Activated CD8-positive, alpha-beta T cell treated with anti-CD3 and anti-CD28 coated beads, Interleukin-2, amount 10 ng/mL, durations not matched to agents 7 days and 5 days (primary cell): Measurements from ENCODE around the gene DYNLRB1. TPM values are rescaled to one million over a fixed set of nuclear protein-coding genes. Genes with fewer than 3 reads are reported as not detected.

Experiments used
- ATAC-seq: fragments of 150-1000 bp; cut with Tn5 transposase; one replicate; pipeline ENCODE4 v1.10.0; 2021; ENCODE audit warnings: moderate library complexity
- CTCF ChIA-PET: fragments of 350-600 bp; sonication (Branson Sonifier 250); formaldehyde crosslinking; loops from one replicate; lab custom pipeline; 2021; ENCODE audit warnings: antibody characterized with exemption; lab: Charles Lee
- POLR2A ChIA-PET: fragments of 350-600 bp; sonication (Branson Sonifier 250); formaldehyde crosslinking; loops from one replicate; lab custom pipeline; 2021; ENCODE audit warnings: antibody characterized with exemption; lab: Charles Lee
- DNase-seq: peaks from one replicate; pipeline ENCODE4 v3.0.0-alpha.2; 2020
- H3K27ac Mint-ChIP-seq: one replicate; pipeline ENCODE4 v1.8.0; 2021; ENCODE audit warnings: mild to moderate bottlenecking, mixed read lengths
- H3K27me3 Mint-ChIP-seq: one replicate; pipeline ENCODE4 v1.8.0; 2021; ENCODE audit warnings: low read depth, mixed read lengths
- H3K36me3 Mint-ChIP-seq: one replicate; pipeline ENCODE4 v1.8.0; 2021; ENCODE audit warnings: low read depth, mixed read lengths
- H3K4me1 Mint-ChIP-seq: one replicate; pipeline ENCODE4 v1.8.0; 2021; ENCODE audit warnings: low read depth, mixed read lengths
- H3K4me3 Mint-ChIP-seq: one replicate; pipeline ENCODE4 v1.8.0; 2021; ENCODE audit warnings: mild to moderate bottlenecking, mixed read lengths
- H3K9me3 Mint-ChIP-seq: one replicate; pipeline ENCODE4 v1.8.0; 2022; ENCODE audit warnings: mixed read lengths; ENCODE audit not compliant: insufficient read depth
- total RNA-seq, 2 experiments: library from RNA; stranded (reverse); gene quantifications; one replicate each; pipeline ENCODE4 v1.2.3, GENCODE V29; 2021

The DYNLRB1 gene
- total RNA-seq, 2 experiments from 2014 or later, result 91.9 to 103 TPM

GRCh38 chr20:34535301-34535840, 19.1 kb downstream of the DYNLRB1 start:
- Mint-ChIP-seq H3K4me3 (no peak overlapping the region), H3K27me3 (no peaks in the 10 kb centered on the region), H3K4me1 (peaks cover 3% of the 10 kb centered on the region), H3K9me3 (no peaks in the 10 kb centered on the region), H3K27ac (no peak overlapping the region), H3K36me3 (peaks cover 37% of the 10 kb centered on the region)
- no peak for ATAC-seq
- no peak for DNase-seq
- POLR2A ChIA-PET, result no interaction called here
- CTCF ChIA-PET, result interaction anchor here (1.0 to 2.0 kb wide), 2 partner anchors 223 to 234 kb away, joined by 3 to 10 read pairs; no protein-coding TSS in a partner anchor

- no peak for ATAC-seq
- Mint-ChIP-seq H3K9me3 (no peaks in the 10 kb centered on the region), H3K27ac (no peak overlapping the region), H3K36me3 (peaks cover 40% of the 10 kb centered on the region), H3K4me3 (no peak overlapping the region), H3K4me1 (peaks cover 2% of the 10 kb centered on the region), H3K27me3 (no peaks in the 10 kb centered on the region)
- no peak for DNase-seq
- CTCF ChIA-PET, result interaction anchor here (1.2 to 2.0 kb wide), 2 partner anchors 173 to 234 kb away, joined by 3 to 10 read pairs; no protein-coding TSS in a partner anchor
- POLR2A ChIA-PET, result no interaction called here
Measured at GRCh38 chr20:34535857-34536256, 19.6 kb downstream of the DYNLRB1 start.

GRCh38 chr20:34536798-34537394, 20.7 kb downstream of the DYNLRB1 start:
- no peaks in the 10 kb centered on the region for H3K27me3 Mint-ChIP-seq
- DNase-seq, result peak; percentile 51
- H3K4me1 Mint-ChIP-seq, result peaks cover 2% of the 10 kb centered on the region
- no peak overlapping the region for H3K4me3 Mint-ChIP-seq
- peak; percentile 47 for ATAC-seq
- CTCF ChIA-PET, result interaction anchor here (1.2 to 5.0 kb wide), 7 partner anchors 14 to 233 kb away, joined by 3 to 77 read pairs (median 4); partner anchors contain the start of gene TP53INP2
- no peak overlapping the region for H3K27ac Mint-ChIP-seq
- no peaks in the 10 kb centered on the region for H3K9me3 Mint-ChIP-seq
- POLR2A ChIA-PET, result interaction anchor here (1.0 kb wide), 1 partner anchor 168 kb away, joined by 3 read pairs; no protein-coding TSS in a partner anchor
- peaks cover 44% of the 10 kb centered on the region for H3K36me3 Mint-ChIP-seq

GRCh38 chr20:34537651-34538050, 21.4 kb downstream of the DYNLRB1 start:
- ChIA-PET POLR2A (interaction anchor here (1.0 kb wide), 1 partner anchor 169 kb away, joined by 3 read pairs; no protein-coding TSS in a partner anchor), CTCF (interaction anchor here (0.9 to 5.0 kb wide), 10 partner anchors 11 to 232 kb away, joined by 3 to 77 read pairs (median 6); partner anchors contain the start of gene TP53INP2)
- Mint-ChIP-seq H3K27me3 (no peaks in the 10 kb centered on the region), H3K4me3 (no peak overlapping the region), H3K36me3 (peaks cover 44% of the 10 kb centered on the region), H3K27ac (no peak overlapping the region), H3K9me3 (no peaks in the 10 kb centered on the region), H3K4me1 (peaks cover 2% of the 10 kb centered on the region)
- DNase-seq, result no peak
- ATAC-seq, result no peak

- Mint-ChIP-seq H3K36me3 (peaks cover 44% of the 10 kb centered on the region), H3K27ac (no peak overlapping the region), H3K4me1 (peaks cover 2% of the 10 kb centered on the region), H3K9me3 (no peaks in the 10 kb centered on the region), H3K4me3 (no peak overlapping the region), H3K27me3 (no peaks in the 10 kb centered on the region)
- POLR2A ChIA-PET, result no interaction called here
- DNase-seq (peak; percentile 66), ATAC-seq (peak; percentile 66)
- CTCF ChIA-PET, result interaction anchor here (0.6 to 5.0 kb wide), 28 partner anchors 8 to 287 kb away, joined by 3 to 77 read pairs (median 4); partner anchors contain the start of genes NCOA6 and TP53INP2
Measured at GRCh38 chr20:34538671-34539123, 22.5 kb downstream of the DYNLRB1 start.

GRCh38 chr20:34539756-34540155, 23.5 kb downstream of the DYNLRB1 start:
- ChIA-PET CTCF (interaction anchor here (1.1 to 5.0 kb wide), 9 partner anchors 9 to 230 kb away, joined by 3 to 77 read pairs (median 4); partner anchors contain the start of gene TP53INP2), POLR2A (no interaction called here)
- peaks cover 36% of the 10 kb centered on the region for H3K36me3 Mint-ChIP-seq
- no peaks in the 10 kb centered on the region for H3K27me3 Mint-ChIP-seq
- no peaks in the 10 kb centered on the region for H3K9me3 Mint-ChIP-seq
- H3K4me3 Mint-ChIP-seq, result no peak overlapping the region
- no peak for DNase-seq
- H3K4me1 Mint-ChIP-seq, result peaks cover 10% of the 10 kb centered on the region
- H3K27ac Mint-ChIP-seq, result no peak overlapping the region
- ATAC-seq, result no peak

GRCh38 chr20:34540596-34541263, 24.5 kb downstream of the DYNLRB1 start:
- Mint-ChIP-seq H3K9me3 (no peaks in the 10 kb centered on the region), H3K36me3 (peaks cover 27% of the 10 kb centered on the region), H3K27me3 (no peaks in the 10 kb centered on the region), H3K27ac (no peak overlapping the region), H3K4me1 (peaks cover 11% of the 10 kb centered on the region), H3K4me3 (no peak overlapping the region)
- no peak for ATAC-seq
- DNase-seq, result no peak
- POLR2A ChIA-PET, result no interaction called here
- CTCF ChIA-PET, result interaction anchor here (0.7 to 5.0 kb wide), 5 partner anchors 17 to 228 kb away, joined by 3 to 77 read pairs (median 4); partner anchors contain the start of gene TP53INP2

GRCh38 chr20:34541264-34541901, 25.2 kb downstream of the DYNLRB1 start:
- no peak overlapping the region for H3K4me3 Mint-ChIP-seq
- H3K36me3 Mint-ChIP-seq, result peaks cover 24% of the 10 kb centered on the region
- no peaks in the 10 kb centered on the region for H3K27me3 Mint-ChIP-seq
- DNase-seq (no peak), ATAC-seq (no peak)
- H3K4me1 Mint-ChIP-seq, result peaks cover 11% of the 10 kb centered on the region
- H3K27ac Mint-ChIP-seq, result no peak overlapping the region
- H3K9me3 Mint-ChIP-seq, result no peaks in the 10 kb centered on the region
- POLR2A ChIA-PET, result no interaction called here
- CTCF ChIA-PET, result interaction anchor here (0.8 to 5.0 kb wide), 4 partner anchors 164 to 229 kb away, joined by 3 to 77 read pairs (median 6); partner anchors contain the start of gene TP53INP2

GRCh38 chr20:34541917-34542316, 25.7 kb downstream of the DYNLRB1 start:
- Mint-ChIP-seq H3K27ac (no peak overlapping the region), H3K4me1 (peaks cover 11% of the 10 kb centered on the region), H3K36me3 (peaks cover 21% of the 10 kb centered on the region), H3K9me3 (no peaks in the 10 kb centered on the region), H3K27me3 (no peaks in the 10 kb centered on the region), H3K4me3 (no peak overlapping the region)
- POLR2A ChIA-PET, result no interaction called here
- CTCF ChIA-PET, result no interaction called here
- no peak for DNase-seq
- no peak for ATAC-seq

GRCh38 chr20:34542439-34542838, 26.2 kb downstream of the DYNLRB1 start:
- DNase-seq (no peak), ATAC-seq (no peak)
- H3K9me3 Mint-ChIP-seq, result no peaks in the 10 kb centered on the region
- peaks cover 11% of the 10 kb centered on the region for H3K4me1 Mint-ChIP-seq
- H3K27ac Mint-ChIP-seq, result no peak overlapping the region
- peaks cover 15% of the 10 kb centered on the region for H3K36me3 Mint-ChIP-seq
- ChIA-PET POLR2A (no interaction called here), CTCF (interaction anchor here (0.7 to 2.9 kb wide), 2 partner anchors 66 to 165 kb away, joined by 4 to 15 read pairs; no protein-coding TSS in a partner anchor)
- H3K4me3 Mint-ChIP-seq, result no peak overlapping the region
- no peaks in the 10 kb centered on the region for H3K27me3 Mint-ChIP-seq

GRCh38 chr20:34543463-34544056, 27.3 kb downstream of the DYNLRB1 start:
- DNase-seq, result no peak
- peaks cover 15% of the 10 kb centered on the region for H3K36me3 Mint-ChIP-seq
- H3K9me3 Mint-ChIP-seq, result no peaks in the 10 kb centered on the region
- H3K4me1 Mint-ChIP-seq, result peaks cover 9% of the 10 kb centered on the region
- H3K27ac Mint-ChIP-seq, result no peak overlapping the region
- H3K27me3 Mint-ChIP-seq, result no peaks in the 10 kb centered on the region
- POLR2A ChIA-PET, result interaction anchor here (0.9 to 1.1 kb wide), 2 partner anchors 11 to 220 kb away, joined by 3 read pairs; no protein-coding TSS in a partner anchor
- H3K4me3 Mint-ChIP-seq, result no peak overlapping the region
- no peak for ATAC-seq
- CTCF ChIA-PET, result interaction anchor here (1.0 to 2.9 kb wide), 5 partner anchors 13 to 811 kb away, joined by 3 to 15 read pairs (median 12); no protein-coding TSS in a partner anchor
